Neural cell (in vitro differentiated cells): Measurements from ENCODE around the gene INS. TPM values are rescaled to one million over a fixed set of nuclear protein-coding genes. Genes with fewer than 3 reads are reported as not detected.

ENCODE experiments used
- H2AFZ ChIP-seq: fragments of 200-600, 300-800 bp; sonication (generic), shearing (Covaris generic); 2 replicates; pipeline ENCODE4 v1.6.0; 2014; ENCODE audit warnings: low read depth, mild to moderate bottlenecking, antibody characterized with exemption, low read length, moderate library complexity
- H3F3A ChIP-seq: fragments of 200-600 bp; shearing (Covaris generic); 2 replicates; pipeline ENCODE4 v1.6.1; 2016; ENCODE audit warnings: mild to moderate bottlenecking, moderate library complexity, mixed read lengths, antibody characterized with exemption, low read length; ENCODE audit not compliant: insufficient read depth, poor library complexity, severe bottlenecking
- H3K27ac ChIP-seq: fragments of 200-600, 300-800 bp; sonication (generic), shearing (Covaris generic); 2 replicates; pipeline ENCODE4 v1.5.1; 2014; ENCODE audit warnings: mild to moderate bottlenecking, low read length, moderate library complexity
- H3K27me3 ChIP-seq: fragments of 300-800, 200-600 bp; sonication (generic), shearing (Covaris generic); 2 replicates; pipeline ENCODE4 v1.6.0; 2014; ENCODE audit warnings: mild to moderate bottlenecking, low read depth, low read length, moderate library complexity; ENCODE audit not compliant: insufficient read depth
- H3K36me3 ChIP-seq: fragments of 300-800, 200-600 bp; sonication (generic), shearing (Covaris generic); 2 replicates; pipeline ENCODE4 v1.5.1; 2014; ENCODE audit warnings: mild to moderate bottlenecking, antibody characterized with exemption, low read length, moderate library complexity; ENCODE audit not compliant: insufficient read depth
- H3K4me2 ChIP-seq: fragments of 300-800, 200-600 bp; sonication (generic), shearing (Covaris generic); 2 replicates; pipeline ENCODE4 v1.6.0; 2014; ENCODE audit warnings: mild to moderate bottlenecking, low read length
- H3K4me3 ChIP-seq: fragments of 300-800, 200-600 bp; sonication (generic), shearing (Covaris generic); 2 replicates; pipeline ENCODE4 v1.5.1; 2014; ENCODE audit warnings: mild to moderate bottlenecking, low read length, moderate library complexity
- H3K79me2 ChIP-seq: fragments of 200-600 bp; shearing (Covaris generic); replicated peaks from 2 replicates; pipeline ENCODE4 v1.6.0; 2014; ENCODE audit warnings: mild to moderate bottlenecking, low read length, moderate library complexity; ENCODE audit not compliant: insufficient read depth
- H3K9ac ChIP-seq: fragments of 300-800, 200-600 bp; sonication (generic), shearing (Covaris generic); 2 replicates; pipeline ENCODE4 v1.6.1; 2016; ENCODE audit warnings: mild to moderate bottlenecking, low read length, mixed read lengths
- H3K9me2 ChIP-seq: fragments of 200-600 bp; shearing (Covaris generic); 2 replicates; pipeline ENCODE4 v1.6.1; 2016; ENCODE audit warnings: mild to moderate bottlenecking, low read length, mixed read lengths; ENCODE audit not compliant: insufficient read depth
- H3K9me3 ChIP-seq: fragments of 200-600, 300-800 bp; sonication (generic), shearing (Covaris generic); 2 replicates; pipeline ENCODE4 v1.6.1; 2016; ENCODE audit warnings: mild to moderate bottlenecking, mixed run types, low read length, moderate library complexity, mixed read lengths
- H4K20me1 ChIP-seq: fragments of 200-600 bp; shearing (Covaris generic); 2 replicates; pipeline ENCODE4 v1.6.1; 2016; ENCODE audit warnings: mild to moderate bottlenecking, mixed run types; ENCODE audit not compliant: insufficient read depth
- CTCF ChIP-seq: fragments of 450-650 bp; IDR thresholded peaks from 2 replicates; pipeline ENCODE4 v1.5.1; 2014; ENCODE audit warnings: antibody characterized with exemption, mild to moderate bottlenecking, moderate library complexity; ENCODE audit not compliant: poor library complexity, severe bottlenecking
- EP300 ChIP-seq: fragments of 450-650 bp; conservative IDR thresholded peaks from 2 replicates; pipeline ENCODE4 v1.6.1; 2014; ENCODE audit warnings: antibody characterized with exemption, mild to moderate bottlenecking, moderate library complexity; ENCODE audit not compliant: poor library complexity, severe bottlenecking
- EZH2 ChIP-seq: fragments of 200-600, 300-800 bp; shearing (Covaris generic), sonication (generic); IDR thresholded peaks from 2 replicates; pipeline ENCODE4 v1.6.1; 2014; ENCODE audit warnings: antibody characterized with exemption, low read length, borderline replicate concordance, mild to moderate bottlenecking; ENCODE audit not compliant: insufficient read depth, poor library complexity, severe bottlenecking
- MXI1 ChIP-seq: fragments of 450-650 bp; conservative IDR thresholded peaks from 2 replicates; pipeline ENCODE4 v1.6.1; 2014; ENCODE audit warnings: antibody characterized with exemption, mild to moderate bottlenecking; ENCODE audit not compliant: poor library complexity, severe bottlenecking
- POLR2AphosphoS5 ChIP-seq: IDR thresholded peaks from 2 replicates; pipeline ENCODE4 v1.6.1; 2012
- RAD21 ChIP-seq: fragments of 450-650 bp; conservative IDR thresholded peaks from 2 replicates; pipeline ENCODE4 v1.6.1; 2014; ENCODE audit warnings: antibody characterized with exemption, mild to moderate bottlenecking, moderate library complexity
- SMC3 ChIP-seq: fragments of 450-650 bp; conservative IDR thresholded peaks from 2 replicates; pipeline ENCODE4 v1.6.1; 2014; ENCODE audit warnings: antibody characterized with exemption, mild to moderate bottlenecking, moderate library complexity; ENCODE audit not compliant: poor library complexity
- TAF1 ChIP-seq: IDR thresholded peaks from 2 replicates; pipeline ENCODE4 v1.6.1; 2012; ENCODE audit warnings: low read depth
- polyA plus RNA-seq: library from polyadenylated mRNA; depleted of rRNA; stranded (reverse); fragments of >200 nt; gene quantifications from 2 replicates; pipeline ENCODE4 v1.2.3, GENCODE V29; 2014
- TF ChIP-seq, protein P1 (sequence below): IDR thresholded peaks from 2 replicates; pipeline ENCODE4 v1.6.1; 2012; ENCODE audit warnings: borderline replicate concordance

Gene INS
- polyA plus RNA-seq, 1 donor from 2014 or later: not detected

- TF ChIP-seq CTCF (no peak), RAD21 (no peak), MXI1 (no peak), EP300 (no peak), TAF1 (no peak)
Observed at GRCh38 chr11:2180789-2181370, 19.9 kb upstream of the INS start (continued).

DNA sequence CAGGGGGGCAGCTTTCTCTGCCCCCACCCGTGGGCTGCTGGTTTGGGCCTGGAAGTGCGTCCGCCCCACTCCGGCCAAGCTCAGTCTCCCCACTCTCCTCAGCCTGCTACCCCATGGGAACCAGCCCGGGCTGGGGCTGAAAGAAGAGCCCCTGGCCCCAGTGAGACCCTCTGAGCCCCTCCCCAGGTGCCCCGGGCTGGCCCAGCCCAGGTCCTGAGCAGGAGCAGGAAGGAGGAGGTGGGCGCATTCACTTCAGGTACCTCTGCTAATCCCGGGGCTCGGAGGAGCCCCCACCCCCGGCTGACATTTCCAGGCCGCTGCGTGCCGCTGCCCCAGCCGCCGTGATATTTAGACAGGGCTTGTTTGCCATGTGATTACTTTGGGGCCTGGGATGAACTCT lies 19.3 kb upstream of the INS start:
- Histone ChIP-seq H3K36me3 (no peaks in the 10 kb centered on the region), H3K79me2 (no peaks in the 10 kb centered on the region), H2AFZ (no peak overlapping the region), H3K9me3 (no peaks in the 10 kb centered on the region), H3K27ac (no peak overlapping the region), H3K27me3 (no peaks in the 10 kb centered on the region), H3K9ac (no peak overlapping the region), H3K4me3 (no peak overlapping the region), H3F3A (no peaks in the 10 kb centered on the region), H4K20me1 (no peaks in the 10 kb centered on the region), H3K4me2 (no peak overlapping the region), H3K9me2 (no peaks in the 10 kb centered on the region)
- TF ChIP-seq SMC3: no peak
- TF ChIP-seq EP300: no peak
- TF ChIP-seq EZH2: no peak
- no peak for TF ChIP-seq POLR2AphosphoS5
- TF ChIP-seq TAF1: no peak
- no peak for TF ChIP-seq MXI1
- TF ChIP-seq CTCF: no peak
- no peak for TF ChIP-seq RAD21
- TF ChIP-seq, protein P1, sequence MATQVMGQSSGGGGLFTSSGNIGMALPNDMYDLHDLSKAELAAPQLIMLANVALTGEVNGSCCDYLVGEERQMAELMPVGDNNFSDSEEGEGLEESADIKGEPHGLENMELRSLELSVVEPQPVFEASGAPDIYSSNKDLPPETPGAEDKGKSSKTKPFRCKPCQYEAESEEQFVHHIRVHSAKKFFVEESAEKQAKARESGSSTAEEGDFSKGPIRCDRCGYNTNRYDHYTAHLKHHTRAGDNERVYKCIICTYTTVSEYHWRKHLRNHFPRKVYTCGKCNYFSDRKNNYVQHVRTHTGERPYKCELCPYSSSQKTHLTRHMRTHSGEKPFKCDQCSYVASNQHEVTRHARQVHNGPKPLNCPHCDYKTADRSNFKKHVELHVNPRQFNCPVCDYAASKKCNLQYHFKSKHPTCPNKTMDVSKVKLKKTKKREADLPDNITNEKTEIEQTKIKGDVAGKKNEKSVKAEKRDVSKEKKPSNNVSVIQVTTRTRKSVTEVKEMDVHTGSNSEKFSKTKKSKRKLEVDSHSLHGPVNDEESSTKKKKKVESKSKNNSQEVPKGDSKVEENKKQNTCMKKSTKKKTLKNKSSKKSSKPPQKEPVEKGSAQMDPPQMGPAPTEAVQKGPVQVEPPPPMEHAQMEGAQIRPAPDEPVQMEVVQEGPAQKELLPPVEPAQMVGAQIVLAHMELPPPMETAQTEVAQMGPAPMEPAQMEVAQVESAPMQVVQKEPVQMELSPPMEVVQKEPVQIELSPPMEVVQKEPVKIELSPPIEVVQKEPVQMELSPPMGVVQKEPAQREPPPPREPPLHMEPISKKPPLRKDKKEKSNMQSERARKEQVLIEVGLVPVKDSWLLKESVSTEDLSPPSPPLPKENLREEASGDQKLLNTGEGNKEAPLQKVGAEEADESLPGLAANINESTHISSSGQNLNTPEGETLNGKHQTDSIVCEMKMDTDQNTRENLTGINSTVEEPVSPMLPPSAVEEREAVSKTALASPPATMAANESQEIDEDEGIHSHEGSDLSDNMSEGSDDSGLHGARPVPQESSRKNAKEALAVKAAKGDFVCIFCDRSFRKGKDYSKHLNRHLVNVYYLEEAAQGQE: no peak
